Measurements from ENCODE around the gene SYT7.

The SYT7 gene

GRCh38 chr11:61627850-61628661 is 47.2 kb upstream of the SYT7 start:
- no peak overlapping the region for H3K9ac ChIP-seq (ENCODE audit: low read length)
- H3K4ac ChIP-seq (ENCODE audit: low read depth, low read length): peak overlapping the region; percentile 21
- peak overlapping the region; percentile 77 for H2BK5ac ChIP-seq (ENCODE audit: low read depth, low read length, poor library complexity)
- H3K27ac ChIP-seq (ENCODE audit: low read depth, low read length): no peak overlapping the region
- H3K79me1 ChIP-seq (ENCODE audit: low read length): peaks cover 17% of the 10 kb centered on the region
- no CpG with 5 or more reads among the region's 13 CpGs for WGBS (ENCODE audit: extremely low coverage, insufficient coverage, insufficient read length)
- no peak overlapping the region for H3K23ac ChIP-seq (ENCODE audit: low read length)
- DNase-seq: peak; percentile 79 to 93
- H3K9me3 ChIP-seq (ENCODE audit: insufficient read depth, low read depth, low read length): no peaks in the 10 kb centered on the region
- H3K27me3 ChIP-seq (ENCODE audit: insufficient read depth, low read length): no peaks in the 10 kb centered on the region
- peaks cover 19 to 20% of the 10 kb centered on the region in 2 experiments for H3K4me1 ChIP-seq (ENCODE audit: control insufficient read depth in 1 of 2, insufficient read depth in 2 of 2, low read length in 2 of 2)
- no peaks in the 10 kb centered on the region for H3K36me3 ChIP-seq (ENCODE audit: control insufficient read depth in 1 of 2, insufficient read depth in 2 of 2, low read length in 2 of 2)
- peaks cover 3% of the 10 kb centered on the region for H3K79me2 ChIP-seq (ENCODE audit: control insufficient read depth, insufficient read depth, low read length, poor library complexity)
- peak overlapping the region; percentile 22 for H4K8ac ChIP-seq (ENCODE audit: low read depth, low read length)
- H3K18ac ChIP-seq (ENCODE audit: low read length): peak overlapping the region; percentile 55
- H2AFZ ChIP-seq (ENCODE audit: insufficient read depth, low read length, poor library complexity): no peak overlapping the region
- H2AK5ac ChIP-seq (ENCODE audit: low read length): peak overlapping the region; percentile 89
- no peak overlapping the region for H3K4me3 ChIP-seq (ENCODE audit: low read depth, low read length)
- H3K14ac ChIP-seq (ENCODE audit: low read length): peak overlapping the region; percentile 66
- peak overlapping the region; percentile 90 for H2BK12ac ChIP-seq (ENCODE audit: low read length)
- H4K12ac ChIP-seq (ENCODE audit: low read depth, low read length): no peak overlapping the region
- H2BK120ac ChIP-seq (ENCODE audit: insufficient read depth, low read length, poor library complexity): peak overlapping the region; percentile 74
- no peak overlapping the region for H3K4me2 ChIP-seq (ENCODE audit: low read length)
- H4K91ac ChIP-seq (ENCODE audit: low read depth, low read length): peak overlapping the region; percentile 90

GRCh38 chr11:61626580-61627380 is 45.9 kb upstream of the SYT7 start:
- no peaks in the 10 kb centered on the region for H3K36me3 ChIP-seq (ENCODE audit: control insufficient read depth in 1 of 2, insufficient read depth in 2 of 2, low read length in 2 of 2)
- peak; percentile 88 to 92 for DNase-seq
- H2AFZ ChIP-seq (ENCODE audit: insufficient read depth, low read length, poor library complexity): no peak overlapping the region
- H3K4me3 ChIP-seq (ENCODE audit: low read depth, low read length): no peak overlapping the region
- peak overlapping the region; percentile 85 for H2BK5ac ChIP-seq (ENCODE audit: low read depth, low read length, poor library complexity)
- H3K79me2 ChIP-seq (ENCODE audit: control insufficient read depth, insufficient read depth, low read length, poor library complexity): peaks cover 3% of the 10 kb centered on the region
- peak overlapping the region; percentile 83 for H3K18ac ChIP-seq (ENCODE audit: low read length)
- peak overlapping the region; percentile 71 for H4K8ac ChIP-seq (ENCODE audit: low read depth, low read length)
- H3K4me1 ChIP-seq (ENCODE audit: control insufficient read depth in 1 of 2, insufficient read depth in 2 of 2, low read length in 2 of 2): peaks cover 20 to 26% of the 10 kb centered on the region in 2 experiments
- H3K4ac ChIP-seq (ENCODE audit: low read depth, low read length): peak overlapping the region; percentile 70
- H2BK12ac ChIP-seq (ENCODE audit: low read length): peak overlapping the region; percentile 93
- H3K27ac ChIP-seq (ENCODE audit: low read depth, low read length): peak overlapping the region; percentile 97
- no peaks in the 10 kb centered on the region for H3K9me3 ChIP-seq (ENCODE audit: insufficient read depth, low read depth, low read length)
- peak overlapping the region; percentile 41 for H3K4me2 ChIP-seq (ENCODE audit: low read length)
- no peak overlapping the region for H3K9ac ChIP-seq (ENCODE audit: low read length)
- H4K91ac ChIP-seq (ENCODE audit: low read depth, low read length): peak overlapping the region; percentile 97
- peak overlapping the region; percentile 73 for H3K14ac ChIP-seq (ENCODE audit: low read length)
- H4K12ac ChIP-seq (ENCODE audit: low read depth, low read length): no peak overlapping the region
- no peak overlapping the region for H3K23ac ChIP-seq (ENCODE audit: low read length)
- H2AK5ac ChIP-seq (ENCODE audit: low read length): peak overlapping the region; percentile 89
- H2BK120ac ChIP-seq (ENCODE audit: insufficient read depth, low read length, poor library complexity): peak overlapping the region; percentile 83
- no CpG with 5 or more reads among the region's 10 CpGs for WGBS (ENCODE audit: extremely low coverage, insufficient coverage, insufficient read length)
- no peaks in the 10 kb centered on the region for H3K27me3 ChIP-seq (ENCODE audit: insufficient read depth, low read length)
- H3K79me1 ChIP-seq (ENCODE audit: low read length): peaks cover 17% of the 10 kb centered on the region

- Histone ChIP-seq H2BK120ac (ENCODE audit: insufficient read depth, low read length, poor library complexity) (peak overlapping the region; percentile 77), H3K9me3 (ENCODE audit: insufficient read depth, low read depth, low read length) (no peaks in the 10 kb centered on the region), H3K23ac (ENCODE audit: low read length) (no peak overlapping the region), H3K18ac (ENCODE audit: low read length) (peak overlapping the region; percentile 54), H2BK5ac (ENCODE audit: low read depth, low read length, poor library complexity) (no peak overlapping the region), H3K4me1 (ENCODE audit: control insufficient read depth in 1 of 2, insufficient read depth in 2 of 2, low read length in 2 of 2) (peaks cover 20 to 26% of the 10 kb centered on the region in 2 experiments), H3K14ac (ENCODE audit: low read length) (peak overlapping the region; percentile 54), H2BK12ac (ENCODE audit: low read length) (peak overlapping the region; percentile 85), H3K27me3 (ENCODE audit: insufficient read depth, low read length) (no peaks in the 10 kb centered on the region), H4K91ac (ENCODE audit: low read depth, low read length) (peak overlapping the region; percentile 55), H2AK5ac (ENCODE audit: low read length) (peak overlapping the region; percentile 64), H3K27ac (ENCODE audit: low read depth, low read length) (no peak overlapping the region), H3K4me3 (ENCODE audit: low read depth, low read length) (no peak overlapping the region), H3K79me2 (ENCODE audit: control insufficient read depth, insufficient read depth, low read length, poor library complexity) (peaks cover 3% of the 10 kb centered on the region), H4K12ac (ENCODE audit: low read depth, low read length) (no peak overlapping the region), H3K4me2 (ENCODE audit: low read length) (no peak overlapping the region), H4K8ac (ENCODE audit: low read depth, low read length) (no peak overlapping the region), H3K4ac (ENCODE audit: low read depth, low read length) (no peak overlapping the region), H3K79me1 (ENCODE audit: low read length) (peaks cover 17% of the 10 kb centered on the region), H3K36me3 (ENCODE audit: control insufficient read depth in 1 of 2, insufficient read depth in 2 of 2, low read length in 2 of 2) (no peaks in the 10 kb centered on the region), H2AFZ (ENCODE audit: insufficient read depth, low read length, poor library complexity) (no peak overlapping the region), H3K9ac (ENCODE audit: low read length) (no peak overlapping the region)
- WGBS (ENCODE audit: extremely low coverage, insufficient coverage, insufficient read length): no CpG with 5 or more reads among the region's 3 CpGs
- no peak for DNase-seq
These were observed 44.6 kb upstream of the SYT7 start for GRCh38 chr11:61625525-61625924.

- no peak overlapping the region for H2BK5ac ChIP-seq (ENCODE audit: low read depth, low read length, poor library complexity)
- H2BK12ac ChIP-seq (ENCODE audit: low read length): peak overlapping the region; percentile 27
- no peak overlapping the region for H3K4ac ChIP-seq (ENCODE audit: low read depth, low read length)
- DNase-seq: no peak
- no peak overlapping the region for H3K18ac ChIP-seq (ENCODE audit: low read length)
- no peak overlapping the region for H3K27ac ChIP-seq (ENCODE audit: low read depth, low read length)
- no peak overlapping the region for H4K91ac ChIP-seq (ENCODE audit: low read depth, low read length)
- H3K14ac ChIP-seq (ENCODE audit: low read length): no peak overlapping the region
- H3K79me1 ChIP-seq (ENCODE audit: low read length): peaks cover 8% of the 10 kb centered on the region
- H3K27me3 ChIP-seq (ENCODE audit: insufficient read depth, low read length): no peaks in the 10 kb centered on the region
- H2AK5ac ChIP-seq (ENCODE audit: low read length): no peak overlapping the region
- no peak overlapping the region for H2AFZ ChIP-seq (ENCODE audit: insufficient read depth, low read length, poor library complexity)
- no peak overlapping the region for H4K12ac ChIP-seq (ENCODE audit: low read depth, low read length)
- peaks cover 1% of the 10 kb centered on the region for H3K79me2 ChIP-seq (ENCODE audit: control insufficient read depth, insufficient read depth, low read length, poor library complexity)
- H3K23ac ChIP-seq (ENCODE audit: low read length): no peak overlapping the region
- peak overlapping the region; percentile 19 for H3K9ac ChIP-seq (ENCODE audit: low read length)
- H3K9me3 ChIP-seq (ENCODE audit: insufficient read depth, low read depth, low read length): no peaks in the 10 kb centered on the region
- H3K36me3 ChIP-seq (ENCODE audit: control insufficient read depth in 1 of 2, insufficient read depth in 2 of 2, low read length in 2 of 2): no peaks in the 10 kb centered on the region
- no peak overlapping the region for H3K4me2 ChIP-seq (ENCODE audit: low read length)
- H4K8ac ChIP-seq (ENCODE audit: low read depth, low read length): no peak overlapping the region
- WGBS (ENCODE audit: extremely low coverage, insufficient coverage, insufficient read length): no CpG with 5 or more reads among the region's 7 CpGs
- H3K4me3 ChIP-seq (ENCODE audit: low read depth, low read length): no peak overlapping the region
- H2BK120ac ChIP-seq (ENCODE audit: insufficient read depth, low read length, poor library complexity): no peak overlapping the region
- peaks cover 11 to 20% of the 10 kb centered on the region in 2 experiments for H3K4me1 ChIP-seq (ENCODE audit: control insufficient read depth in 1 of 2, insufficient read depth in 2 of 2, low read length in 2 of 2)
These were observed 41.2 kb upstream of the SYT7 start for GRCh38 chr11:61621917-61622585.

Data from trophoblast cell (in vitro differentiated cells and primary cell).